ENCODE data around the gene SAMM50. TPM values are rescaled to one million over a fixed set of nuclear protein-coding genes. Genes with fewer than 3 reads are reported as not detected.
A peak's percentile ranks its signal among the peaks of the same experiment; 100 is the strongest.

SAMM50 gene
- 53.6 and 57.9 TPM in 2 replicates for total RNA-seq

- DNase-seq = peak; percentile 93
Measured at GRCh38 chr22:43955040-43955882, at the start of gene SAMM50. Gene SAMM50, plus strand, starts transcription at chr22:43955442. Its CDS starts 136 bp downstream, at chr22:43955578.

- no peak for DNase-seq
Measured at GRCh38 chr22:43905681-43906080, 49.6 kb upstream of the SAMM50 start.

GRCh38 chr22:43909708-43910107 lies 45.5 kb upstream of the SAMM50 start:
- DNase-seq = no peak

- no peak for DNase-seq
Measured at GRCh38 chr22:43910178-43910695, 45.0 kb upstream of the SAMM50 start.

GRCh38 chr22:43911351-43911750 lies 43.9 kb upstream of the SAMM50 start:
- DNase-seq = no peak

GRCh38 chr22:43917521-43917920 lies 37.7 kb upstream of the SAMM50 start:
- no peak for DNase-seq

GRCh38 chr22:43919106-43919973 lies 35.9 kb upstream of the SAMM50 start:
- no peak for DNase-seq

GRCh38 chr22:43921370-43921769 lies 33.9 kb upstream of the SAMM50 start:
- DNase-seq = peak; percentile 20

GRCh38 chr22:43922123-43922522 lies 33.1 kb upstream of the SAMM50 start:
- no peak for DNase-seq

- DNase-seq = peak; percentile 15
Measured at GRCh38 chr22:43923191-43923590, 32.1 kb upstream of the SAMM50 start.

- peak; percentile 82 for DNase-seq
Measured at GRCh38 chr22:43923631-43924464, 31.4 kb upstream of the SAMM50 start, which contains the start of gene PNPLA3. Gene PNPLA3, plus strand, starts transcription at chr22:43923805. Its CDS starts 107 bp downstream, at chr22:43923912.

- no peak for DNase-seq
Measured at GRCh38 chr22:43924877-43925276, 30.4 kb upstream of the SAMM50 start.

GRCh38 chr22:43925433-43926348 lies 29.6 kb upstream of the SAMM50 start:
- DNase-seq = no peak

- no peak for DNase-seq
Measured at GRCh38 chr22:43926349-43926710, 28.9 kb upstream of the SAMM50 start.

- no peak for DNase-seq
Measured at GRCh38 chr22:43928468-43928867, 26.8 kb upstream of the SAMM50 start.

GRCh38 chr22:43928908-43929307 lies 26.3 kb upstream of the SAMM50 start:
- DNase-seq = no peak

GRCh38 chr22:43931771-43932170 lies 23.5 kb upstream of the SAMM50 start:
- no peak for DNase-seq

GRCh38 chr22:43941449-43941848 lies 13.8 kb upstream of the SAMM50 start:
- no peak for DNase-seq

- DNase-seq = no peak
Measured at GRCh38 chr22:43944670-43945430, 10.4 kb upstream of the SAMM50 start.

- peak; percentile 80 for DNase-seq
Measured at GRCh38 chr22:43945632-43946383, 9.4 kb upstream of the SAMM50 start.

All from dermis blood vessel endothelial cell (primary cell).